HG03064 (cell line): ENCODE results near the gene UQCC5.

ENCODE experiments used
- ATAC-seq: cut with Tn5 transposase; IDR thresholded peaks from one replicate; pipeline ENCODE4 v1.9.1; 2021; ENCODE audit warnings: low read depth; ENCODE audit not compliant: unreplicated experiment

UQCC5 gene

GRCh38 chr3:52558436-52558835, 22.0 kb downstream of the UQCC5 start:
- no peak for ATAC-seq

- no peak for ATAC-seq
These were observed 24.8 kb downstream of the UQCC5 start for GRCh38 chr3:52561028-52561747.

DNA sequence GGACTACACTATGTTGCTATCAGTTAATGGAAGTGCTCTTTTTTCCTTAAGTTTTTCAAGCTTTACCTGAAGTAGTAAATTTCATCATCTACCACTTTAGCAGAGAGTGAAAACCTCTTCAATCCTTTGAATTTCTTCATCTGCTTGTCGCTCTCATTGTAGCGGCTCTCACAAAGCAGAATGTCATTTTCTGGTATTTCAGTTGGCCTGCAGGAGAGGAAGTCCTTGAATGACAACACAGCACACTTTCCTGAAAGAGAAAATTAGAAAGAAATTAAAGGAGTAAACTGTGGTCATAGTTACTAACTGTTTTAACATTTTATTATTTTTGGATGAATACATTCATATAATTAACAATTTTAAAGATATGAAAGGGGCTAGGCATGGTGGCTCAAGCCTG, 27.6 kb downstream of the UQCC5 start:
- ATAC-seq, result no peak

DNA sequence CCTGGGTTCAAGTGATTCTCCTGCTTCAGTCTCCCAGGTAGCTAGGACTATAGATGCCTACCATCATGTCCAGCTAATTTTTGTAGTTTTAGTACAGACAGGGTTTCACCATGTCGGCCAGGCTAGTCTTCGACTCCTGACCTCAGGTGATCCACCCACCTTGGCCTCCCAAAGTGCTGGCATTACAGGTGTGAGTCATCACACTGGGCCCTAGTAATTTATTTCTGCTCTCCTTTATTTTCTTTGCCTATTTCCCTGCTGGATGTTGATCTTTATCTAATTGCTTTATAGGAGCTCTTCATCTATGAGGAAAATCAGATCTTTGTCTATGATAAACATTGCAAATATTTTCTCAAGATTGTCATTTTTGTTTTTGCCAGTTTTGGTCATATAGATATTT, 31.7 kb downstream of the UQCC5 start:
- ATAC-seq, result no peak

- ATAC-seq, result no peak
These were observed 33.7 kb downstream of the UQCC5 start for GRCh38 chr3:52570076-52570475.

DNA sequence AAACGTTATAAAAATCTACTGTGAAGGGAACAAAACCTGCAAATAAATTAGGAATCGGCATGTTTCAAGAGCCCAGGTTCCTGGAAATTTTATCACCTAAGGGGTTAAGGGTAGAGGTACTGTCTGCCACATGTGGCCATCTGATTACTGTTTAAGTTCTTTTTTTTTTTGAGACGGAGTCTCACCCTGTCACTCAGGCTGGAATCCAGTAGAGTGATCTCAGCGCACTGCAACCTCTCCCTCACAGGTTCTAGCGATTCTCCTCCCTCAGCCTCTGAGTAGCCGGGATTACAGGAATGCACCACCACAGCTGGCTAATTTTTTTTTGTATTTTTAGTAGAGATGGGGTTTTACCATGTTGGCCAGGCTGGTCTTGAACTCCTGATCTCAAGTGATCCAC, 35.8 kb downstream of the UQCC5 start:
- ATAC-seq, result no peak

GRCh38 chr3:52574056-52574965, 37.9 kb downstream of the UQCC5 start:
- no peak for ATAC-seq
